Bronchial epithelial cell (primary cell): ENCODE measurements around the gene RAB33B. TPM values are rescaled to one million over a fixed set of nuclear protein-coding genes. Genes with fewer than 3 reads are reported as not detected.

ENCODE experiments used
- DNase-seq: peaks from one replicate; pipeline ENCODE4 v3.0.0-alpha.2; 2010; ENCODE audit warnings: low read depth
- FAIRE-seq: peaks from 2 replicates; lab custom pipeline; 2011; peaks lifted over from hg19 to GRCh38; lab: Jason Lieb, UNC
- H3K27me3 ChIP-seq: 2 replicates; pipeline ENCODE4 v1.5.1; 2011; ENCODE audit warnings: low read length; ENCODE audit not compliant: control insufficient read depth, insufficient read depth
- H3K36me3 ChIP-seq: 2 replicates; pipeline ENCODE4 v1.5.1; 2011; ENCODE audit warnings: low read length; ENCODE audit not compliant: control insufficient read depth, insufficient read depth
- H3K4me3 ChIP-seq: 2 replicates; pipeline ENCODE4 v1.5.1; 2011; ENCODE audit warnings: mild to moderate bottlenecking, low read depth, low read length, control low read depth
- total RNA-seq: library from RNA; depleted of rRNA; stranded (reverse); fragments of >200 nt; gene quantifications from 2 replicates; pipeline ENCODE4 v1.2.1, GENCODE V29; 2014
- TF ChIP-seq, protein P1 (sequence below): IDR thresholded peaks from 2 replicates; pipeline ENCODE4 v1.5.1; 2011; ENCODE audit warnings: mild to moderate bottlenecking, moderate library complexity, low read length, control low read depth, inconsistent platforms; ENCODE audit not compliant: insufficient read depth, severe bottlenecking

The RAB33B gene
- total RNA-seq, 1 donor from 2014 or later, result 10.0 TPM

DNA sequence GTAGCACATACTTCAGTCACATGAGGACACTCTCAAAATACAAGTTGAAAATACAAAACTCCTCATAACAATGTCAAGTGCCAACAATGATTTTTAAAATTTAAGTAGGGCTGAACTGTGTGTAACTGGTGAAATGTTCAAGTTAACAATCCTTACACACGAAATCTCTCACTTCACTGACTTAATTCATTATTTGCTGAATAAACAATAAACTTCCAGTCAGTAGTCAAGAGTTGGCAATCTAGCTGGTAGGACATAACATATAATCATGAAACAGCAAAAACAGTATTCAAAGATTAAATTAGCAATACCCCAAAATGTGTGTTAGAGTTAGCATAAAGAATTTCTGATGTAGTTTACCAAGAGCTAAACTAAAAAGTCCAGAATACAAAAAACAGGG lies 1.9 kb upstream of the RAB33B start:
- DNase-seq (no peak), FAIRE-seq (no peak)
- no peaks in the 10 kb centered on the region for H3K27me3 ChIP-seq
- no peak overlapping the region for H3K4me3 ChIP-seq
- TF ChIP-seq, protein P1, sequence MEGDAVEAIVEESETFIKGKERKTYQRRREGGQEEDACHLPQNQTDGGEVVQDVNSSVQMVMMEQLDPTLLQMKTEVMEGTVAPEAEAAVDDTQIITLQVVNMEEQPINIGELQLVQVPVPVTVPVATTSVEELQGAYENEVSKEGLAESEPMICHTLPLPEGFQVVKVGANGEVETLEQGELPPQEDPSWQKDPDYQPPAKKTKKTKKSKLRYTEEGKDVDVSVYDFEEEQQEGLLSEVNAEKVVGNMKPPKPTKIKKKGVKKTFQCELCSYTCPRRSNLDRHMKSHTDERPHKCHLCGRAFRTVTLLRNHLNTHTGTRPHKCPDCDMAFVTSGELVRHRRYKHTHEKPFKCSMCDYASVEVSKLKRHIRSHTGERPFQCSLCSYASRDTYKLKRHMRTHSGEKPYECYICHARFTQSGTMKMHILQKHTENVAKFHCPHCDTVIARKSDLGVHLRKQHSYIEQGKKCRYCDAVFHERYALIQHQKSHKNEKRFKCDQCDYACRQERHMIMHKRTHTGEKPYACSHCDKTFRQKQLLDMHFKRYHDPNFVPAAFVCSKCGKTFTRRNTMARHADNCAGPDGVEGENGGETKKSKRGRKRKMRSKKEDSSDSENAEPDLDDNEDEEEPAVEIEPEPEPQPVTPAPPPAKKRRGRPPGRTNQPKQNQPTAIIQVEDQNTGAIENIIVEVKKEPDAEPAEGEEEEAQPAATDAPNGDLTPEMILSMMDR, result no peak
- H3K36me3 ChIP-seq, result no peaks in the 10 kb centered on the region

DNA sequence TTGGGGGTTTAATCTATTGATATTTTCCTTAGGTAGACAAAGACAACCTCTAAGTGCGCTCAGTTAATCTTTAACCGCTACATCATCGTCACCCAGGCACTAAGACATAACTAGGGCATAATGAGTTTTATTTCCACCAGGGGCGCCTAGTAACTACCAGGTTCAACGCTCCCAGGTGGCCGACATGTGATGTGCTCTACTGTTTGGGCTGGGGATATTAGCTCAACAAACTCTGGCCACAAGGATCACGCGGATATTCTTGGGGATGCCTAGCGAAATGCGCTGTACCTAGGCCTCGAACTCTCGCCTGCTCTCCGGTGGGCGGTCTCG lies 915 bp upstream of the RAB33B start:
- TF ChIP-seq, protein P1, result peak; percentile 46
- no peaks in the 10 kb centered on the region for H3K27me3 ChIP-seq
- H3K36me3 ChIP-seq, result no peaks in the 10 kb centered on the region
- no peak for FAIRE-seq
- peak; percentile 77 for DNase-seq
- peak overlapping the region; percentile 96 for H3K4me3 ChIP-seq

DNA sequence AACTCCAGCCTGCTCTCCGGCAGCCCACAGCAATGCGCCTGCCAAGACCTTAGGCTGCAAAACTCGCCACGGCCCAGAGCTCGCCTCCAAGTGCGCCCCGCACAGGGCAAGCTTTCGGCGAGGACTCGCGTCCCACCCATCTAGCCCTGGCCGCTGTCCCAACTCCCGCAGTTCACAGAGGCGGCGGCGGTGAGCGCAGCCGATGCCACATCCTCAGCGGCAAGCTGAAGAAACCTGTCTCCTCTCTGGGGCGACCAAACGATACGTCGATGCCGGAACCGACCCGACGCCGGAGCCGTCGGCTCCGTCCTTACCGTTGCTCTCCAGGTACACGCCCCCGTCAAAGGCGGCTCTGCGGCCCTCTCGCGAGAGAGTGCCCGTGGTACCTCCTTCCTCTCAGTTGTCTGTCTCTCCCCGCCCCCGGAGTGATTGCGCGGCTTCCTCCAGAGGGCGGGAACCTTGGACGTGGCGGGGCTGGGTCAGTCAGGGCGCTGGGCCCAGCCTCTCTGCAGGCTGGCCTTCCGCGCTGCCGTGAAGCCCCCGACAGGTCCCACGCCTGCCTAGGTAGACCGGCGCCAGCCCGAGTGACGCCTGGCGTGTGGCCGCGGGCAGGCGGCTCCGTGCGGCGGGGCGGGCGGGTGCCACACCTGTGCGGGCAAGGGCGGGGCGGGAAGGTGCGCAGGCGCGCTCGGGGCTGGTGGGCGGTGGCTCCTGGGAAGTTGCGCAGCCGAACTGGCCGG lies 380 bp upstream of the RAB33B start:
- peak; percentile 92 for DNase-seq
- TF ChIP-seq, protein P1, result peak; percentile 0
- Histone ChIP-seq H3K36me3 (no peaks in the 10 kb centered on the region), H3K4me3 (peak overlapping the region; percentile 96), H3K27me3 (no peaks in the 10 kb centered on the region)
- FAIRE-seq, result no peak

DNA sequence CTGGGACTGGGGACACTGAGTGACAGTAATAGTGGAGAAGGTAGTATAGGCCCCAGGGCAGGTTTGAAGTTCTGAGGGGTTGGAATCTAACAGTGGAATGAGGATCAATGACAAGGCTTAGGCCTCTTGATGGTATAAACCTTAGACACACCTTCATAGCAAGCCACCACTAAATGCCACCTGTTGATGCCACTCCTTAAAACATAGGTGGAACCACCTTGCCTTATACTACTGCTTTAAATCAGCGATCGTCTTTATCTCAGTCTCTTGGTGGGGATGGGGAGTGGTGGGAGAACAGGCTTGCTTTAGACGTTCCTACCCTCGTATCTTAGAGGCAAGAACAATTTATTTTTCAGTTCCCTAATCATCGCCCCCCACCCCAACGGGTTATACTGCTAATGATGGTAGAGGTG lies 1.2 kb downstream of the RAB33B start:
- TF ChIP-seq, protein P1, result no peak
- FAIRE-seq (no peak), DNase-seq (no peak)
- peak overlapping the region; percentile 96 for H3K4me3 ChIP-seq
- H3K36me3 ChIP-seq, result no peaks in the 10 kb centered on the region
- H3K27me3 ChIP-seq, result no peaks in the 10 kb centered on the region

DNA sequence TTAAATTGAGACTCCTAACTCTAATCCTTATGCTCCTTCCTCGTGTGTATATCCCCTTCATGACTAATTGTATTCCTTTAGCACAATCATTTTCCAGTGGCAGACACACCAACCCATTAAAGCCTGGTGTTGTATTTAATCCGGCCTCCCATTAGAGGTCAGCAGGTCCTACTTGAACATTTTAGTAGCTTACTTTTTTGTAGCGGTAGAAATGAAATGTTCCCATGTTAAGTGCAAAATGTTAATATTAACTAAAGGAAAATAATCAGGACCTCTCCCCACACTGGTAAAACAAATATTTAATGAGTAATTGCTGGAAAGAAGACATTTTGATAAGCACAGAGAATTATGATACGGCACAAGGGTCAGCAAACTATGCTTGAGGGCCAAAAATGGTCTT lies 3.4 kb downstream of the RAB33B start:
- TF ChIP-seq, protein P1, result no peak
- H3K36me3 ChIP-seq, result no peaks in the 10 kb centered on the region
- DNase-seq, result peak; percentile 47
- no peak for FAIRE-seq
- no peaks in the 10 kb centered on the region for H3K27me3 ChIP-seq
- H3K4me3 ChIP-seq, result no peak overlapping the region

DNA sequence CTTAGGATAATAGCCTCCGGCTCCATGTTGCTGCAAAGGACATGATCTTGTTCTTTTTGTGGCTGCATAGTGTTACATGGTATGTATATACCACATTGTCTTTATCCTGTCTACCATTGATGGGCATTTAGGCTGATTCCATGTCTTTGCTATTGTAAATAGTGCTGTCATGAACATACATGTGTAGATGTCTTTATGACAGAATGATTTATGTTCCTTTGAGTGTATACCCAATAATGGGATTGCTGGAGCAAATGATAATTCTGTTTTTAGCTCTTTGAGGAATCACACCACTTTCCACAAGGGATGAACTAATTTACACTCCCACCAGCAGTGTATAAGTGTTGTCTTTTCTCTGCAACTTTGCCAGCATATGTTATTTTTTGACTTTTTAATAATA lies 4.6 kb downstream of the RAB33B start:
- TF ChIP-seq, protein P1, result no peak
- Histone ChIP-seq H3K27me3 (no peaks in the 10 kb centered on the region), H3K36me3 (no peaks in the 10 kb centered on the region), H3K4me3 (no peak overlapping the region)
- no peak for DNase-seq
- no peak for FAIRE-seq
